K562 (cell line): ENCODE data around the gene KCNN3. TPM values are rescaled to one million over a fixed set of nuclear protein-coding genes. Genes with fewer than 3 reads are reported as not detected.

Source experiments
- ATAC-seq: fragments of 200-7000 bp; cut with Tn5 transposase; 3 replicates; pipeline ENCODE4 v1.9.1; 2020; ENCODE audit warnings: moderate library complexity
- BruUV-seq: library from RNA; stranded (reverse); fragments of 400-500 nt; replicated peaks from 2 replicates; lab custom pipeline; 2021; lab: Mats Ljungman, UMichigan
- CTCF ChIA-PET: fragments of 300-600 bp; formaldehyde crosslinking; extraction: SDS; loops from one replicate; lab custom pipeline; 2021; ENCODE audit warnings: low intra/inter-chr PET ratio; lab: Yijun Ruan, JAX
- POLR2A ChIA-PET: fragments of 300-600, 350-650 bp; sonication (Branson Sonifier 250); formaldehyde crosslinking; extraction: SDS; loops from one replicate; lab custom pipeline; 2021; ENCODE audit warnings: antibody characterized with exemption, inconsistent platforms; lab: Yijun Ruan, JAX
- DNase-seq, 4 experiments: peaks; one replicate each; pipeline versions ENCODE4 v3.0.0 to v3.0.0-alpha.2; 2011 to 2018; ENCODE audit warnings: low spot score in 3 of 4, mixed read lengths in 3 of 4; ENCODE audit errors: extremely low read depth in 1 of 4
- FAIRE-seq: peaks from 2 replicates; lab custom pipeline; 2011; peaks lifted over from hg19 to GRCh38; lab: Jason Lieb, UNC
- H2AFZ ChIP-seq: 2 replicates; pipeline ENCODE4 v1.6.0; 2011; ENCODE audit warnings: low read depth, low read length, control low read depth, inconsistent platforms
- H3K27ac ChIP-seq: fragments of 200-600 bp; 3 replicates; pipeline ENCODE4 v1.8.0; 2011; ENCODE audit warnings: low read depth, mild to moderate bottlenecking, control low read depth, inconsistent platforms, low read length, moderate library complexity, mixed read lengths; ENCODE audit errors: extremely low read depth
- H3K27me3 ChIP-seq, 2 experiments: fragments of 300-600 bp in 1 of 2; 2 replicates in 1 of 2; 3 replicates in 1 of 2; pipeline versions ENCODE4 v1.6.0 to v1.8.0; 2011; ENCODE audit warnings: inconsistent platforms in 2 of 2, low read length in 2 of 2, mild to moderate bottlenecking in 1 of 2, mixed read lengths in 1 of 2, moderate library complexity in 1 of 2; ENCODE audit not compliant: control insufficient read depth in 2 of 2, insufficient read depth in 2 of 2
- H3K36me3 ChIP-seq: fragments of 300-600 bp; 3 replicates; pipeline ENCODE4 v1.8.0; 2011; ENCODE audit warnings: mild to moderate bottlenecking, low read length, inconsistent platforms; ENCODE audit not compliant: control insufficient read depth, insufficient read depth
- H3K4me1 ChIP-seq, 2 experiments: fragments of 200-600 bp in 1 of 2; replicated peaks in 1 of 2; 2 replicates in 1 of 2; 3 replicates in 1 of 2; pipeline versions ENCODE4 v1.5.1 to v1.8.0; 2011; ENCODE audit warnings: inconsistent platforms in 2 of 2, low read length in 2 of 2, mild to moderate bottlenecking in 1 of 2, mixed read lengths in 1 of 2, moderate library complexity in 1 of 2; ENCODE audit not compliant: control insufficient read depth in 2 of 2, insufficient read depth in 2 of 2
- H3K4me2 ChIP-seq: 2 replicates; pipeline ENCODE4 v1.6.1; 2011; ENCODE audit warnings: low read length, control low read depth, inconsistent platforms, mixed read lengths; ENCODE audit not compliant: insufficient read depth
- H3K4me3 ChIP-seq: fragments of 200-600 bp; sonication (generic), shearing (Covaris generic); 2 replicates; pipeline ENCODE4 v1.5.1; 2016; ENCODE audit warnings: control low read depth, inconsistent platforms
- H3K79me2 ChIP-seq: fragments of 200-600 bp; 3 replicates; pipeline ENCODE4 v1.8.0; 2011; ENCODE audit warnings: low read length, inconsistent platforms; ENCODE audit not compliant: control insufficient read depth, insufficient read depth
- H3K9ac ChIP-seq, 2 experiments: 2 replicates each; pipeline versions ENCODE4 v1.6.0 to v1.6.1; 2011; ENCODE audit warnings: low read depth in 2 of 2, low read length in 2 of 2, control low read depth in 1 of 2, inconsistent platforms in 1 of 2, mild to moderate bottlenecking in 1 of 2, mixed read lengths in 1 of 2; ENCODE audit not compliant: insufficient read depth in 1 of 2
- H3K9me1 ChIP-seq: one replicate; pipeline ENCODE4 v1.6.0; 2011; ENCODE audit warnings: inconsistent platforms, mild to moderate bottlenecking, low read length, moderate library complexity; ENCODE audit not compliant: control insufficient read depth, insufficient read depth
- H3K9me3 ChIP-seq: replicated peaks from 2 replicates; pipeline ENCODE4 v1.5.1; 2011; ENCODE audit warnings: low read depth, low read length, inconsistent platforms; ENCODE audit not compliant: control insufficient read depth, insufficient read depth
- H4K20me1 ChIP-seq: replicated peaks from 2 replicates; pipeline ENCODE4 v1.6.1; 2011; ENCODE audit warnings: low read length, inconsistent platforms, mixed read lengths; ENCODE audit not compliant: control insufficient read depth, insufficient read depth
- AFF1 ChIP-seq, 2 experiments: fragments of 450-650 bp; IDR thresholded peaks; 2 replicates each; pipeline ENCODE4 v1.6.1; 2018; ENCODE audit warnings: mild to moderate bottlenecking in 2 of 2, low read depth in 1 of 2; ENCODE audit not compliant: partially characterized antibody in 2 of 2
- HDGF ChIP-seq: fragments of 450-650 bp; IDR thresholded peaks from 2 replicates; pipeline ENCODE4 v1.6.1; 2016
- KDM2B ChIP-seq: fragments of 250-450 bp; sonication (Bioruptor Pico); IDR thresholded peaks from 2 replicates; pipeline ENCODE4 v1.8.0; 2021; ENCODE audit warnings: mild to moderate bottlenecking, moderate library complexity
- MLLT1 ChIP-seq, 2 experiments: fragments of 450-650 bp; IDR thresholded peaks; 2 replicates each; pipeline ENCODE4 v1.6.1; 2016
- POLR2G ChIP-seq: fragments of 200-400 bp; formaldehyde crosslinking; IDR thresholded peaks from 2 replicates; pipeline ENCODE4 v1.6.1; 2017; ENCODE audit warnings: low read depth, mild to moderate bottlenecking, antibody characterized with exemption, low read length, moderate library complexity
- RBBP5 ChIP-seq: fragments of 200-600 bp; sonication (generic); IDR thresholded peaks from 2 replicates; pipeline ENCODE4 v1.6.1; 2012; ENCODE audit warnings: borderline replicate concordance, mild to moderate bottlenecking, low read length, control low read depth, inconsistent platforms; ENCODE audit not compliant: insufficient read depth, poor library complexity, severe bottlenecking
- RFX1 ChIP-seq: fragments of 450-650 bp; IDR thresholded peaks from 2 replicates; pipeline ENCODE4 v1.6.1; 2016; ENCODE audit warnings: mild to moderate bottlenecking, moderate library complexity
- RNF2 ChIP-seq: sonication (generic); IDR thresholded peaks from 2 replicates; pipeline ENCODE4 v1.6.1; 2016
- SMAD2 ChIP-seq: fragments of 150-350 bp; IDR thresholded peaks from 2 replicates; pipeline ENCODE4 v1.6.1; 2014; ENCODE audit warnings: low read depth, mild to moderate bottlenecking, low read length
- TCF7 ChIP-seq: sonication (generic); IDR thresholded peaks from 2 replicates; pipeline ENCODE4 v1.6.1; 2016; ENCODE audit warnings: antibody characterized with exemption, borderline replicate concordance
- UBTF ChIP-seq, 2 experiments: IDR thresholded peaks; 2 replicates each; pipeline ENCODE4 v1.6.1; 2012; ENCODE audit warnings: improper control_type of control experiment in 2 of 2, low read depth in 2 of 2, low read length in 2 of 2, borderline replicate concordance in 1 of 2
- ZBTB26 ChIP-seq: fragments of 450-650 bp; formaldehyde crosslinking; IDR thresholded peaks from 2 replicates; pipeline ENCODE4 v1.4.0; 2022; ENCODE audit warnings: missing genetic modification characterization
- ZNF431 ChIP-seq: sonication (generic); formaldehyde crosslinking; IDR thresholded peaks from 2 replicates; pipeline ENCODE4 v1.8.0; 2022; ENCODE audit warnings: mild to moderate bottlenecking, missing genetic modification reagents
- WGBS: fragments of 100-300 bp; shearing (Covaris generic); methylation state at CpG from one replicate; pipeline ENCODE4 v1.1.6; 2016; ENCODE audit warnings: low coverage, mixed read lengths; ENCODE audit not compliant: insufficient coverage; ENCODE audit errors: missing lambda C conversion rate; 5-methylcytosine and 5-hydroxymethylcytosine counted together
- in situ Hi-C: fragments of 300-500 bp; cut with MboI; formaldehyde crosslinking; loops from 4 replicates; pipeline ENCODE4 v1.15.0; 2018; ENCODE audit warnings: inconsistent platforms, mixed read lengths
- intact Hi-C: fragments of 100-400 bp; cut with micrococcal nuclease; formaldehyde crosslinking; loops from 2 replicates; pipeline ENCODE4 v1.14.2; 2022
- polyA plus RNA-seq, 8 experiments: library from polyadenylated mRNA; depleted of rRNA in 4 of 8; stranded (reverse) in 5 of 8; unstranded in 3 of 8; fragments of >200 nt; fragmentation: Nextera tagmentation in 2 of 8; fragmentation: Illumina TruSeq in 1 of 8; extraction: Ambion mirVana in 2 of 8; extraction: Trizol in 1 of 8; gene quantifications; 2 replicates each; pipeline versions ENCODE4 v1.2.1 to v1.2.3, GENCODE V29; 2011 to 2014; ENCODE audit warnings: inconsistent platforms in 1 of 8, missing spikeins in 1 of 8
- total RNA-seq, 7 experiments: library from RNA; depleted of rRNA in 6 of 7; stranded (reverse); fragments of >200 nt in 6 of 7; fragmentation: Illumina TruSeq in 2 of 7; extraction: Trizol in 2 of 7; gene quantifications; 2 replicates each; pipeline versions ENCODE4 v1.2.1 to v1.2.3, GENCODE V29; 2011 to 2021; ENCODE audit warnings: low replicate concordance in 1 of 7

Gene KCNN3
- total and polyA plus RNA-seq, 9 of the 15 experiments (the other 6 are each of a cell fraction or from before 2014, with no cell fraction given) = 0.02 to 0.03 TPM; not detected in 7

- Histone ChIP-seq H3K4me3 (peak overlapping the region; percentile 35), H2AFZ (peak overlapping the region; percentile 78), H3K9me1 (no peaks in the 10 kb centered on the region), H3K4me1 (peaks cover 0 to 8% of the 10 kb centered on the region in 2 experiments; a peak in 2 of 5 replicates), H3K36me3 (no peaks in the 10 kb centered on the region), H3K27ac (no peak overlapping the region), H4K20me1 (no peaks in the 10 kb centered on the region), H3K9ac (peak overlapping the region in 1 of 2 experiments; percentile 85; a peak in 2 of 4 replicates), H3K27me3 (peaks cover 10 to 38% of the 10 kb centered on the region in 2 experiments; a peak in 4 of 5 replicates), H3K79me2 (no peaks in the 10 kb centered on the region), H3K4me2 (peak overlapping the region; percentile 57), H3K9me3 (no peaks in the 10 kb centered on the region)
- BruUV-seq = no TSS peak
- intact Hi-C loops = no loop called here
- ChIA-PET POLR2A (interaction anchor here (0.5 kb wide), 1 partner anchor 97 kb away, joined by 3 read pairs; no protein-coding TSS in a partner anchor), CTCF (interaction anchor here (0.9 to 2.0 kb wide), 2 partner anchors 202 to 280 kb away, joined by 3 to 10 read pairs; partner anchors contain the start of gene UBE2Q1)
- no peak for FAIRE-seq
- in situ Hi-C loops = no loop called here
- WGBS = 7% methylated on average over 48 of the region's 54 CpGs
- peak; percentile 72 to 83 (median 82) for DNase-seq
- ATAC-seq = peak; percentile 99
- TF ChIP-seq ZNF431 (no peak), MLLT1 (IDR thresholded peaks at IDR 0.05) (no peak), AFF1 (IDR thresholded peaks at IDR 0.05; ENCODE audit: low read depth in 1 of 2, partially characterized antibody in 2 of 2) (no peak), TCF7 (no peak), ZBTB26 (CRISPR knock-in tag) (no peak), HDGF (no peak), SMAD2 (no peak), KDM2B (CRISPR knock-in tag) (no peak), UBTF (IDR thresholded peaks at IDR 0.05; ENCODE audit: borderline replicate concordance in 1 of 2, low read depth in 2 of 2, low read length in 2 of 2) (0 out of 4 replicates have a peak, but pooled peaks have one; percentile 43 to 59), POLR2G (no peak), RFX1 (no peak), RNF2 (no peak), RBBP5 (no peak)
Observed at GRCh38 chr1:154760469-154760933, 109.6 kb downstream of the KCNN3 start.
